ENCODE measurements around the gene ZNF428. TPM values are rescaled to one million over a fixed set of nuclear protein-coding genes. Genes with fewer than 3 reads are reported as not detected.

Gene ZNF428
- total and polyA plus RNA-seq, 2 donors from 2014 or later, result 44.3 to 95.4 TPM

DNA sequence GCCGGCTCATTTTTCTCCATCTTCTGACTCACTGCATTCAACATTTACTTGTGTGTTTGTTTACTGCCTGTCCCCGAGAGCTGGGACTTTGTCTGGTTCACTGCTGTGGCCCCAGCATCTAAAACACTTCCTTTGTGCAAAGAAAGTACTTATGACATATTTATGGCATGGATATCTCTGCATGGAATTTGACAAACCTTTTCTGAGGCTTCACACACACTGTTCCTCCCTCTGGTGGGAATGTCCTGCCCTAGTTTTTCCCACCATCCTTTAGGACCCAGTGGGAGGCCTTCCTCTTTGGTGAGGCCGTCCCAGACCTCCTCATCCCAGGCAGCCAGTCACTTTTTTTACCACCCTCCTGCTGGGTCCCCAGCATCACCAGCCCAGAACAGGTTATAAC, 8.9 kb downstream of the ZNF428 start:
- Histone ChIP-seq H3K9ac (ENCODE audit: low read length in 3 of 3) (no peak overlapping the region), H3K4me1 (ENCODE audit: control insufficient read depth in 2 of 3, insufficient read depth in 2 of 3, low read depth in 1 of 3, low read length in 3 of 3) (no peaks in the 10 kb centered on the region)

GRCh38 chr19:43609872-43610271, 9.6 kb downstream of the ZNF428 start:
- TF ChIP-seq CTCF (IDR thresholded peaks at IDR 0.05; ENCODE audit: borderline replicate concordance, extremely low read depth, insufficient read depth), result no peak
- Histone ChIP-seq H3K27ac (ENCODE audit: low read depth in 2 of 2, low read length in 2 of 2) (no peak overlapping the region), H3K9ac (ENCODE audit: low read length in 3 of 3) (no peak overlapping the region), H3K36me3 (ENCODE audit: control insufficient read depth in 2 of 3, insufficient read depth in 3 of 3, low read length in 3 of 3) (peaks cover 0 to 23% (median 8%) of the 10 kb centered on the region in 3 donors), H3K27me3 (ENCODE audit: control insufficient read depth, insufficient read depth, low read length) (no peaks in the 10 kb centered on the region), H3K4me3 (ENCODE audit: low read length in 3 of 3) (no peak overlapping the region), H3K9me3 (ENCODE audit: control insufficient read depth in 2 of 3, insufficient read depth in 1 of 3, low read length in 3 of 3) (no peaks in the 10 kb centered on the region), H3K4me1 (ENCODE audit: control insufficient read depth in 2 of 3, insufficient read depth in 2 of 3, low read depth in 1 of 3, low read length in 3 of 3) (no peaks in the 10 kb centered on the region)
- FAIRE-seq (no peak), DNase-seq (no peak)
- intact Hi-C loops (cut with DNase I), result no loop called here

More for the DNA sequence above, 8.9 kb downstream of the ZNF428 start:
- intact Hi-C loops (cut with DNase I), result no loop called here
- H3K36me3 ChIP-seq (ENCODE audit: control insufficient read depth in 2 of 3, insufficient read depth in 3 of 3, low read length in 3 of 3), result peaks cover 0 to 23% (median 8%) of the 10 kb centered on the region in 3 donors
- FAIRE-seq (no peak), DNase-seq (no peak)
- no peak overlapping the region for H3K4me3 ChIP-seq (ENCODE audit: low read length in 3 of 3)
- no peak overlapping the region for H3K27ac ChIP-seq (ENCODE audit: low read depth in 2 of 2, low read length in 2 of 2)
- H3K27me3 ChIP-seq (ENCODE audit: control insufficient read depth, insufficient read depth, low read length), result no peaks in the 10 kb centered on the region
- TF ChIP-seq CTCF (IDR thresholded peaks at IDR 0.05; ENCODE audit: borderline replicate concordance, extremely low read depth, insufficient read depth), result no peak
- no peaks in the 10 kb centered on the region for H3K9me3 ChIP-seq (ENCODE audit: control insufficient read depth in 2 of 3, insufficient read depth in 1 of 3, low read length in 3 of 3)

GRCh38 chr19:43607238-43608205, 11.9 kb downstream of the ZNF428 start:
- Histone ChIP-seq H3K27me3 (ENCODE audit: control insufficient read depth, insufficient read depth, low read length) (no peaks in the 10 kb centered on the region), H3K9ac (ENCODE audit: low read length in 3 of 3) (no peak overlapping the region), H3K27ac (ENCODE audit: low read depth in 2 of 2, low read length in 2 of 2) (no peak overlapping the region), H3K36me3 (ENCODE audit: control insufficient read depth in 2 of 3, insufficient read depth in 3 of 3, low read length in 3 of 3) (peaks cover 4 to 23% (median 6%) of the 10 kb centered on the region in 3 donors), H3K4me1 (ENCODE audit: control insufficient read depth in 2 of 3, insufficient read depth in 2 of 3, low read depth in 1 of 3, low read length in 3 of 3) (no peaks in the 10 kb centered on the region), H3K9me3 (ENCODE audit: control insufficient read depth in 2 of 3, insufficient read depth in 1 of 3, low read length in 3 of 3) (no peaks in the 10 kb centered on the region), H3K4me3 (ENCODE audit: low read length in 3 of 3) (no peak overlapping the region)
- intact Hi-C loops (cut with DNase I), result no loop called here
- no peak for TF ChIP-seq CTCF (IDR thresholded peaks at IDR 0.05; ENCODE audit: borderline replicate concordance, extremely low read depth, insufficient read depth)
- FAIRE-seq, result no peak
- peak in 1 of 5 donors; percentile 78 for DNase-seq

Data from kidney (tissue), 14 donors.